Measurements from ENCODE around the gene AURKA. TPM values are rescaled to one million over a fixed set of nuclear protein-coding genes. Genes with fewer than 3 reads are reported as not detected.
"Not testable (repeated sequence)": the region's sequence is repeated elsewhere in the genome, so short reads cannot be mapped to it uniquely, and the experiment has no call there.

Gene AURKA
- total RNA-seq, 1 donor from 2014 or later: 3.2 TPM

DNA sequence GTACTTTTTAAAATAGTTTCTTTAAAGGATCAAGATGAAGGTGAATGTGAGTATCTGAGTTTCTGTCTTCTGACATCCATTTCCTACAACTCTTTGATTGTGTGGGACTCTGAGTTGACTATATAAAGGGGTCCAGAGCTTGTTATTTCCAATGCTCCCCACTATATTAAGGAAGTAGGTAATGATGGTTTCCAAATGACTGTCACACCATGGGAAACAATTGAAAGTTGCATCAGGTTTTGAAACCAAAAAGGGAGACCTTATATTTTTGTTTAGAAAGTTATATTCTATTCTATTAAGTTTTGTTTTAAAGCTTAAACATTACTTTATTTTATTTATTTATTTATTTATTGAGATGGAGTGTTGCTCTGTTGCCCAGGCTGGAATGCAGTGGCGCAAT, 31.2 kb upstream of the AURKA start:
- intact Hi-C loops (cut with DNase I): no loop called here
- DNase-seq (ENCODE audit: low spot score): no peak

GRCh38 chr20:56422824-56423189, 30.8 kb upstream of the AURKA start:
- DNase-seq (ENCODE audit: low spot score): peak; percentile 56
- intact Hi-C loops (cut with DNase I): no loop called here

GRCh38 chr20:56422076-56422823, 30.2 kb upstream of the AURKA start:
- intact Hi-C loops (cut with DNase I): no loop called here
- DNase-seq (ENCODE audit: low spot score): peak; percentile 4

GRCh38 chr20:56420940-56421688, 29.1 kb upstream of the AURKA start:
- intact Hi-C loops (cut with DNase I): no loop called here
- peak; percentile 12 for DNase-seq (ENCODE audit: low spot score)

GRCh38 chr20:56420028-56420427, 28.0 kb upstream of the AURKA start:
- peak; percentile 35 for DNase-seq (ENCODE audit: low spot score)
- intact Hi-C loops (cut with DNase I): no loop called here

- intact Hi-C loops (cut with DNase I): no loop called here
- peak; percentile 66 for DNase-seq (ENCODE audit: low spot score)
Observed at GRCh38 chr20:56418385-56418861, 26.4 kb upstream of the AURKA start.

- DNase-seq (ENCODE audit: low spot score): peak; percentile 15
- intact Hi-C loops (cut with DNase I): no loop called here
Observed at GRCh38 chr20:56417911-56418310, 25.9 kb upstream of the AURKA start.

- peak; percentile 36 for DNase-seq (ENCODE audit: low spot score)
- intact Hi-C loops (cut with DNase I): no loop called here
Observed at GRCh38 chr20:56417402-56417801, 25.4 kb upstream of the AURKA start.

- no peak for DNase-seq (ENCODE audit: low spot score)
- intact Hi-C loops (cut with DNase I): no loop called here
Observed at GRCh38 chr20:56414842-56415765, 23.1 kb upstream of the AURKA start.

DNA sequence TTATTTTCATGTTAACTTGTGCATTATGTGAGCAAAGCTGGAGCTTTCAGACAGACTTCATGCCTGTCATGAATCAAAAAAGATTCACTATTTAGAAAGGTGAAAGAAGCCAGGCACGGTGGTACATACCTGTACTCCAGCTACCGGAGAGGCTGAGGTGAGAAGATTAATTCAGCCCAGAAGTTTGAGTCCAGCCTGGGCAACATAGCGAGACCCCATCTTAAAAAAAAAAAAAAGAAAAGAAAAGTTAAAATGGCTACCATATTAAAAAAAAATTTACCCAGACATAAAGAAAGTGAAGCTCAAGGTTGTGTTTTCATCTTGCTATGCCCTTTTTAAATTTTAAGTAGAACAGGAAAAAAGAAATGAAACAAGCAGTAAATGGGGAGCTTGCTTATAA, 20.9 kb upstream of the AURKA start:
- DNase-seq (ENCODE audit: low spot score): no peak
- intact Hi-C loops (cut with DNase I): no loop called here

GRCh38 chr20:56412473-56412790, 20.4 kb upstream of the AURKA start:
- intact Hi-C loops (cut with DNase I): no loop called here
- no peak for DNase-seq (ENCODE audit: low spot score)

GRCh38 chr20:56411759-56412472, 19.9 kb upstream of the AURKA start, which contains the start of gene CASS4:
CASS4 (plus strand) TSS chr20:56412260; CDS start chr20:56412459, 199 bp downstream.
- intact Hi-C loops (cut with DNase I): no loop called here
- DNase-seq (ENCODE audit: low spot score): no peak

GRCh38 chr20:56411287-56411686, 19.3 kb upstream of the AURKA start:
- intact Hi-C loops (cut with DNase I): not testable (repeated sequence)
- DNase-seq (ENCODE audit: low spot score): peak; percentile 24

GRCh38 chr20:56409956-56410355, 17.9 kb upstream of the AURKA start:
- DNase-seq (ENCODE audit: low spot score): no peak
- intact Hi-C loops (cut with DNase I): loop anchor here (10.0 kb wide), 1 partner anchor 145 kb away; no protein-coding TSS in a partner anchor

GRCh38 chr20:56409521-56409920, 17.5 kb upstream of the AURKA start:
- intact Hi-C loops (cut with DNase I): loop anchor here (10.0 kb wide), 1 partner anchor 145 kb away; no protein-coding TSS in a partner anchor
- DNase-seq (ENCODE audit: low spot score): peak; percentile 35

DNA sequence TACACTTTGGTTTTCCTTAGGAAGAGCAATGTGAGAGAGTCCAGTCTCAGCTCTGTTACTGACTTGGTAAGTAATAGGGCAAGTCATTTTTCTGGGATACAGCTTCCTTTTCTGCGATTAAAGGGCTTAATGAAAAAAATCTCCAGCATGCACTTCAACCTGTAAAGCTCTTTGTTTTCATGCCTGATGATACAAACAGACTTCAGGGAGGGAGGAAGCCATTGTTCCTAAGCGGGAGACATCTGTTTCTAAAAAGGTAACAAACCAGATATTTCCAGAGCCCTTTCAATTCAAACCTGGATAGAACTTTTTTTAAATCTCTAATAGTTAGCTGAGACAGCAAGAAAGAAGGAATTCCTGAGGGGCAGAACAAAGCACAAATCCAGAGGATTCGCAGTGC, 14.9 kb upstream of the AURKA start:
- no peak for DNase-seq (ENCODE audit: low spot score)
- intact Hi-C loops (cut with DNase I): loop anchor here (10.0 kb wide), 1 partner anchor 148 kb away; no protein-coding TSS in a partner anchor

DNA sequence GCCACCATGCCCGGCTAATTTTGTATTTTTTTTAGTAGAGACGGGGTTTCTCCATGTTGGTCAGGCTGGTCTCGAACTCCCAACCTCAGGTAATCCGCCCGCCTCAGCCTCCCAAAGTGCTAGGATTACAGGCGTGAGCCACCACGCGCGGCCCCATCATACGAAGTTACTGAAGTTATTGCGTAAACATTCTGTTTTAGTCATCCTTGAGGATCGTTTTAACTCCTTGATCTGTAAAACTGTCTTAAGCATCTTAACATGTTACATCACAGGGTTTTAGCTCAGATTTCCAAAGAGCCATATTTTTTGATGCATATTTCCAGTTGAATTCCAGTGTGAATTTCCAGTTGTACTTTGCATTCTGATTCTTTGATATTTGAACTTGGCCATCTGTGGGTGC, 13.3 kb upstream of the AURKA start:
- DNase-seq (ENCODE audit: low spot score): not testable (repeated sequence)
- intact Hi-C loops (cut with DNase I): loop anchor here (10.0 kb wide), 1 partner anchor 149 kb away; no protein-coding TSS in a partner anchor

DNA sequence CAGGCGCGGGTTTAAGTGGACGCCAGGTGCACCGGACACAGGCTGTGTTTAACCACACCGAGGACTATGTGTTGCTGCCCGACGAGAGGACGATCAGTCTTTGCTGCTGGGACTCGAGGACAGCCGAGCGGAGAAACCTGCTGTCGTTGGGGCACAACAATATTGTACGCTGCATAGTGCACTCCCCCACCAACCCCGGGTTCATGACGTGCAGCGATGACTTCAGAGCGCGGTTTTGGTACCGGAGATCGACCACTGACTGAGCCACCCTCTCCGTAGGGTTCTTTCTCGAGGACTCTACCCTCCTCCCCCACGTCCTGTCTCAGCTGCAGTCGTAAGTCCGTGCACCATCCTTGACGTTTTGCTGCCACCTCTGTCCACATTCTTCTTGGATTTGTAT, 11.4 kb upstream of the AURKA start:
- intact Hi-C loops (cut with DNase I): loop anchor here (10.0 kb wide), 1 partner anchor 151 kb away; no protein-coding TSS in a partner anchor
- DNase-seq (ENCODE audit: low spot score): no peak

Measured in cardiac septum (tissue), 1 donor.